Activated CD8-positive, alpha-beta T cell treated with anti-CD3 and anti-CD28 coated beads for 36 hours (primary cell): Measurements from ENCODE around the gene MARCHF4. TPM values are rescaled to one million over a fixed set of nuclear protein-coding genes. Genes with fewer than 3 reads are reported as not detected.

ENCODE experiments used
- ATAC-seq: fragments of 200-7000 bp; cut with Tn5 transposase; one replicate; pipeline ENCODE4 v1.10.0; 2021; ENCODE audit warnings: mild to moderate bottlenecking, moderate library complexity
- CTCF ChIA-PET: fragments of 350-600 bp; sonication (Branson Sonifier 250); formaldehyde crosslinking; loops from one replicate; lab custom pipeline; 2021; ENCODE audit warnings: antibody characterized with exemption; lab: Charles Lee
- POLR2A ChIA-PET: fragments of 350-600 bp; sonication (Branson Sonifier 250); formaldehyde crosslinking; loops from one replicate; lab custom pipeline; 2021; ENCODE audit warnings: antibody characterized with exemption; lab: Charles Lee
- DNase-seq: peaks from one replicate; pipeline ENCODE4 v3.0.0-alpha.2; 2020
- H3K27ac Mint-ChIP-seq: one replicate; pipeline ENCODE4 v1.8.0; 2021; ENCODE audit warnings: mild to moderate bottlenecking, mixed read lengths
- H3K27me3 Mint-ChIP-seq: one replicate; pipeline ENCODE4 v1.8.0; 2021; ENCODE audit warnings: mixed read lengths
- H3K36me3 Mint-ChIP-seq: one replicate; pipeline ENCODE4 v1.8.0; 2021; ENCODE audit warnings: low read depth, mixed read lengths
- H3K4me1 Mint-ChIP-seq: one replicate; pipeline ENCODE4 v1.8.0; 2021; ENCODE audit warnings: low read depth, mixed read lengths
- H3K4me3 Mint-ChIP-seq: one replicate; pipeline ENCODE4 v1.8.0; 2021; ENCODE audit warnings: mild to moderate bottlenecking, moderate library complexity, mixed read lengths
- H3K9me3 Mint-ChIP-seq: one replicate; pipeline ENCODE4 v1.8.0; 2021; ENCODE audit warnings: mixed read lengths
- intact Hi-C: fragments of 100-400 bp; cut with micrococcal nuclease; formaldehyde crosslinking; loops from one replicate; pipeline ENCODE4 v1.10.0; 2022
- total RNA-seq, 2 experiments: library from RNA; stranded (reverse); gene quantifications; one replicate each; pipeline ENCODE4 v1.2.3, GENCODE V29; 2021
- TF ChIP-seq, protein P1 (sequence below): fragments of 200-600 bp; IDR thresholded peaks from one replicate; pipeline ENCODE4 v1.8.0; 2022; ENCODE audit warnings: antibody characterized with exemption, mild to moderate bottlenecking

MARCHF4 gene
- total RNA-seq, 2 experiments from 2014 or later: not detected

DNA sequence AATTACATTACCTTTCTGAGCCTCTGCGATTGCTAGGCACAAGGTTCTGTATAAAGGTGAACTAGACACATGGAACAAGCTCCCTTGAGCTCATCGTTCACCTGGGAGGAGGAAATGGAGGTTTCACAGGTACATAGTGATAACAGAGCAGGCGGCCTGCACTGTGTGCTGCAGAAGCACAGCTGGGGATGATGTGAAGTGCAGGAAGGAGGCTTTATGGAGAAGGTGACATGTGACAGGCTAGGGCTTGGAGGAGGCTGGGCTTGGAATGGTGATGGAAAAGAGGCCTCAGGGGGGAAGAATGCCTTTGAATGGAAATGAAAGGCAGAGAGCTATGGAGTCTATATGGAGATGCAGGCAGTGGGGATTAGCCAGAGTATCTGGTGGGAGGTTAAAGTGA lies 22.9 kb downstream of the MARCHF4 start:
- ChIA-PET CTCF (interaction anchor here (1.4 to 2.1 kb wide), 2 partner anchors 55 to 134 kb away, joined by 5 to 7 read pairs; no protein-coding TSS in a partner anchor), POLR2A (interaction anchor here (1.1 to 1.4 kb wide), 2 partner anchors 9 to 235 kb away, joined by 3 read pairs; no protein-coding TSS in a partner anchor)
- no peaks in the 10 kb centered on the region for H3K36me3 Mint-ChIP-seq
- peak; percentile 11 for ATAC-seq
- intact Hi-C loops: loop anchor here (10.0 kb wide), 1 partner anchor 125 kb away; no protein-coding TSS in a partner anchor
- TF ChIP-seq, protein P1, sequence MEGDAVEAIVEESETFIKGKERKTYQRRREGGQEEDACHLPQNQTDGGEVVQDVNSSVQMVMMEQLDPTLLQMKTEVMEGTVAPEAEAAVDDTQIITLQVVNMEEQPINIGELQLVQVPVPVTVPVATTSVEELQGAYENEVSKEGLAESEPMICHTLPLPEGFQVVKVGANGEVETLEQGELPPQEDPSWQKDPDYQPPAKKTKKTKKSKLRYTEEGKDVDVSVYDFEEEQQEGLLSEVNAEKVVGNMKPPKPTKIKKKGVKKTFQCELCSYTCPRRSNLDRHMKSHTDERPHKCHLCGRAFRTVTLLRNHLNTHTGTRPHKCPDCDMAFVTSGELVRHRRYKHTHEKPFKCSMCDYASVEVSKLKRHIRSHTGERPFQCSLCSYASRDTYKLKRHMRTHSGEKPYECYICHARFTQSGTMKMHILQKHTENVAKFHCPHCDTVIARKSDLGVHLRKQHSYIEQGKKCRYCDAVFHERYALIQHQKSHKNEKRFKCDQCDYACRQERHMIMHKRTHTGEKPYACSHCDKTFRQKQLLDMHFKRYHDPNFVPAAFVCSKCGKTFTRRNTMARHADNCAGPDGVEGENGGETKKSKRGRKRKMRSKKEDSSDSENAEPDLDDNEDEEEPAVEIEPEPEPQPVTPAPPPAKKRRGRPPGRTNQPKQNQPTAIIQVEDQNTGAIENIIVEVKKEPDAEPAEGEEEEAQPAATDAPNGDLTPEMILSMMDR: no peak
- H3K9me3 Mint-ChIP-seq: no peaks in the 10 kb centered on the region
- peaks cover 79% of the 10 kb centered on the region for H3K4me1 Mint-ChIP-seq
- H3K27me3 Mint-ChIP-seq: no peaks in the 10 kb centered on the region
- peak overlapping the region; percentile 42 for H3K27ac Mint-ChIP-seq
- no peak overlapping the region for H3K4me3 Mint-ChIP-seq
- peak; percentile 13 for DNase-seq

DNA sequence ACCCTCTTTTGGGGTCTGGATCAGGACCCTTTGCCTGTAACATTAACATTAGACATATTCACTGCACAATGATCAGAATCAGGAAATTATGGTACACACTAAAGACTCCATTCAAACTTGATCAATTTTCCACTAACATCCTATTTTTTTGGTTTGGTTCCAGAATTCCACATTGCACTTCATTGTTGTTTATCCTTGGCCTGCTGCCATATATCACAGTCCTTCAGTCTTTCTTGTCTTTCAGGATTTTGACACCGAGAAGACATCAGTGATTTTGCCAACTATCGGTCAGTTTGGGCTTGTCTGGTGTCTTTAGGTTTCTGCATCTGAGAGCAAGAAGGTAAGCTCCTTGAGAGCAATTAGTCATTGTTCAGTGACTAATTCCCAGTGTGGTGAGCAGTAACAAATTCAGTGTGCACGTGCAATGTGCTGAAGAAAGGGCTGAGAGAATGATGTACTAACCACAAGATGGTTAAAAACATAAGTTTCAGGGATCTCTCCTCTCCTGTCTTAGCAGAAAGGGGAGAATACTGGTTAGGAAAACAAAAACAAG lies 23.5 kb downstream of the MARCHF4 start:
- ATAC-seq: peak; percentile 45
- ChIA-PET POLR2A (interaction anchor here (0.7 to 1.1 kb wide), 2 partner anchors 130 to 234 kb away, joined by 3 read pairs; no protein-coding TSS in a partner anchor), CTCF (interaction anchor here (1.4 to 2.1 kb wide), 2 partner anchors 56 to 134 kb away, joined by 5 to 7 read pairs; no protein-coding TSS in a partner anchor)
- intact Hi-C loops: loop anchor here (10.0 kb wide), 1 partner anchor 124 kb away; no protein-coding TSS in a partner anchor
- Mint-ChIP-seq H3K27ac (peak overlapping the region; percentile 42), H3K9me3 (no peaks in the 10 kb centered on the region), H3K36me3 (no peaks in the 10 kb centered on the region), H3K4me3 (no peak overlapping the region), H3K27me3 (no peaks in the 10 kb centered on the region), H3K4me1 (peaks cover 75% of the 10 kb centered on the region)
- TF ChIP-seq, protein P1: no peak
- DNase-seq: peak; percentile 63

- peaks cover 55% of the 10 kb centered on the region for H3K4me1 Mint-ChIP-seq
- intact Hi-C loops: loop anchor here (10.0 kb wide), 1 partner anchor 122 kb away; no protein-coding TSS in a partner anchor
Measured at GRCh38 chr2:216346781-216347180, 25.5 kb downstream of the MARCHF4 start.

GRCh38 chr2:216345846-216346245 lies 26.4 kb downstream of the MARCHF4 start:
- Mint-ChIP-seq H3K27ac (no peak overlapping the region), H3K4me3 (no peak overlapping the region), H3K9me3 (no peaks in the 10 kb centered on the region), H3K36me3 (no peaks in the 10 kb centered on the region), H3K4me1 (peaks cover 54% of the 10 kb centered on the region), H3K27me3 (no peaks in the 10 kb centered on the region)
- TF ChIP-seq, protein P1: no peak
- intact Hi-C loops: loop anchor here (10.0 kb wide), 1 partner anchor 121 kb away; no protein-coding TSS in a partner anchor
- no peak for DNase-seq
- CTCF ChIA-PET: interaction anchor here (0.9 kb wide), 1 partner anchor 58 kb away, joined by 5 read pairs; no protein-coding TSS in a partner anchor
- no peak for ATAC-seq
- POLR2A ChIA-PET: no interaction called here

More at GRCh38 chr2:216346781-216347180, 25.5 kb downstream of the MARCHF4 start:
- ChIA-PET CTCF (no interaction called here), POLR2A (no interaction called here)
- TF ChIP-seq, protein P1: no peak
- Mint-ChIP-seq H3K9me3 (no peaks in the 10 kb centered on the region), H3K27ac (peak overlapping the region; percentile 83), H3K27me3 (no peaks in the 10 kb centered on the region), H3K4me3 (no peak overlapping the region), H3K36me3 (no peaks in the 10 kb centered on the region)
- ATAC-seq: peak; percentile 73
- peak; percentile 64 for DNase-seq

GRCh38 chr2:216344950-216345300 lies 27.4 kb downstream of the MARCHF4 start:
- H3K4me1 Mint-ChIP-seq: peaks cover 45% of the 10 kb centered on the region
- TF ChIP-seq, protein P1: no peak
- ChIA-PET POLR2A (no interaction called here), CTCF (no interaction called here)
- DNase-seq (no peak), ATAC-seq (no peak)
- intact Hi-C loops: loop anchor here (10.0 kb wide), 1 partner anchor 120 kb away; no protein-coding TSS in a partner anchor
- no peak overlapping the region for H3K27ac Mint-ChIP-seq
- no peak overlapping the region for H3K4me3 Mint-ChIP-seq
- H3K36me3 Mint-ChIP-seq: no peaks in the 10 kb centered on the region
- no peaks in the 10 kb centered on the region for H3K27me3 Mint-ChIP-seq
- H3K9me3 Mint-ChIP-seq: no peaks in the 10 kb centered on the region
